ENCODE data around the gene CPA1. TPM values are rescaled to one million over a fixed set of nuclear protein-coding genes. Genes with fewer than 3 reads are reported as not detected.

Gene CPA1
- total and polyA plus RNA-seq, 10 donors, result 0.79 to 8.1 (median 2.2) TPM

DNA sequence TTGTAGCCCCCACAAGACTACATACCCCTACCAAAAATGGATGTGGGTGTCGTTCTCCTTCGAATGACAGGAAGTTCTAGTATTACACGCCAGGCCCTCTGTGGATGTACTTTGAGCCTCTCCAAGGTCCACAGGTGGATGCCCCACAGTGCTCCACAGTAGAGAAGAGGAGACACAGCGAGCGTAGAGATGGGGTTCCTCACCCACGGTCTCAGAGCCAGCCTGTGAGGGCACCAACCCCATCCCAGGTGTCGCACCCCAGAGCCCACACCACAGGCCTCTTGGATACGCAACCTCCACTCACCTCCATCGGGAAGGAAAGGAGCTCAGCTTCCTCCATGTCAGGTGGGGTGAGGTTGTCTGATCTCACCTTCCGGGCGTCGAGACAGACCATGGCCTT lies 33.4 kb upstream of the CPA1 start:
- Histone ChIP-seq H3K9me3 (peaks cover 0 to under 1% (median 0%) of the 10 kb centered on the region in 8 donors), H3K4me1 (peaks cover 0 to 22% (median 15%) of the 10 kb centered on the region in 6 donors), H3K4me3 (no peak overlapping the region), H3K36me3 (no peaks in the 10 kb centered on the region), H3K27ac (no peak overlapping the region), H3K27me3 (replicated peaks in 1 of 7) (no peaks in the 10 kb centered on the region)
- TF ChIP-seq POLR2AphosphoS5 (IDR thresholded peaks at IDR 0.05), result no peak
- TF ChIP-seq, protein P1, sequence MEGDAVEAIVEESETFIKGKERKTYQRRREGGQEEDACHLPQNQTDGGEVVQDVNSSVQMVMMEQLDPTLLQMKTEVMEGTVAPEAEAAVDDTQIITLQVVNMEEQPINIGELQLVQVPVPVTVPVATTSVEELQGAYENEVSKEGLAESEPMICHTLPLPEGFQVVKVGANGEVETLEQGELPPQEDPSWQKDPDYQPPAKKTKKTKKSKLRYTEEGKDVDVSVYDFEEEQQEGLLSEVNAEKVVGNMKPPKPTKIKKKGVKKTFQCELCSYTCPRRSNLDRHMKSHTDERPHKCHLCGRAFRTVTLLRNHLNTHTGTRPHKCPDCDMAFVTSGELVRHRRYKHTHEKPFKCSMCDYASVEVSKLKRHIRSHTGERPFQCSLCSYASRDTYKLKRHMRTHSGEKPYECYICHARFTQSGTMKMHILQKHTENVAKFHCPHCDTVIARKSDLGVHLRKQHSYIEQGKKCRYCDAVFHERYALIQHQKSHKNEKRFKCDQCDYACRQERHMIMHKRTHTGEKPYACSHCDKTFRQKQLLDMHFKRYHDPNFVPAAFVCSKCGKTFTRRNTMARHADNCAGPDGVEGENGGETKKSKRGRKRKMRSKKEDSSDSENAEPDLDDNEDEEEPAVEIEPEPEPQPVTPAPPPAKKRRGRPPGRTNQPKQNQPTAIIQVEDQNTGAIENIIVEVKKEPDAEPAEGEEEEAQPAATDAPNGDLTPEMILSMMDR (IDR thresholded peaks at IDR 0.05 in 8 of 11, conservative IDR thresholded peaks at IDR 0.05 in 3 of 11), result no peak
- TF ChIP-seq POLR2A (IDR thresholded peaks at IDR 0.05), result no peak
- no peak for DNase-seq
- 81 to 93% (median 86%) methylated on average over 8 to 12 of the region's 12 CpGs for WGBS, 5 donors
- intact Hi-C loops (cut with DNase I; ENCODE audit: low total_unique reads), result no loop called here

DNA sequence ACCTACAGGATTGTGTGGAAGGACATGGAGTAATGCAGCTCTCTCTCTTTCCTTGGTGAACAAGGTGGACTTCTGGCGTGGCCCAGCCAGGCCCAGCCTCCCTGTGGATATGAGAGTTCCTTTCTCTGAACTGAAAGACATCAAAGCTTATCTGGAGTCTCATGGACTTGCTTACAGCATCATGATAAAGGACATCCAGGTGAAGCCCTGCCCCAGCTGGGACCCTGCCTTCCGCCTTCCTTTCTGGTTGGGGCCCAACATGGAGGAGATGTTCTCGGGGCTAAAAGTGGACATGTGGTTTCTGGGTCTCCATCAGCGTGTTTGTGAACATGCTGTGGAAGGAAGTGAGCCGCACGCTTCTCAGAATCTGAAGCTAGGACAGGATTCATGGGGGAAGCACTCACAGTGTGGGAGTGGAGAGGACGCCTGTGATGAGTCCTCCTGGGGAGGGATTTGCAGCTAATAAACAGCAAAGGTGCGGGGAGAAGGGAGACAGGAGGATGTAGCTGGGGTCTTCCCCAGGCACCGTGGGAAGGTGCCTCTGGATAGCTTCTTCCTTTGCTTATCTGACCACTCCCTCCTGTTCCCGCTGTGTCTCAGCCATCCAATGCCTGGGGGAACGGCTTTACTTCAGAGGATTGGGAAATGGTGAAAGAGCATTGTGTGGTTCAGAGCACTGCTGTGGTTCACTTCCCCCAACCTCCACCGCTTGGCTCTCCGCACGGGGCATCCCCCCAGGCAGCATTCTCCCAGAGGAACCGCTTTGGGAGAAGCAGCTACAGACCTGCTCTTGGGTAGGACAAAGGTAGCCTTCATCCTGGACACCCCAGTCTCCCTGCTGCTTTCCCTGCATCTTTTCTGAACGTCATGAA lies 30.1 kb upstream of the CPA1 start:
- no peak for DNase-seq
- H3K4me1 ChIP-seq, result peaks cover 5 to 33% (median 19%) of the 10 kb centered on the region in 6 donors
- H3K4me3 ChIP-seq, result no peak overlapping the region
- H3K9me3 ChIP-seq, result no peaks in the 10 kb centered on the region
- no peaks in the 10 kb centered on the region for H3K36me3 ChIP-seq
- TF ChIP-seq POLR2A (IDR thresholded peaks at IDR 0.05) (no peak), POLR2AphosphoS5 (IDR thresholded peaks at IDR 0.05) (no peak)
- TF ChIP-seq, protein P1 (IDR thresholded peaks at IDR 0.05 in 8 of 11, conservative IDR thresholded peaks at IDR 0.05 in 3 of 11), result no peak
- WGBS, 5 donors, result 55 to 73% (median 57%) methylated on average over 16 of the region's 16 CpGs
- no peaks in the 10 kb centered on the region for H3K27me3 ChIP-seq (replicated peaks in 1 of 7)
- H3K27ac ChIP-seq, result peak overlapping the region in 7 of 8 donors; percentile 33 to 74 (median 69)
- intact Hi-C loops (cut with DNase I; ENCODE audit: low total_unique reads), result no loop called here

DNA sequence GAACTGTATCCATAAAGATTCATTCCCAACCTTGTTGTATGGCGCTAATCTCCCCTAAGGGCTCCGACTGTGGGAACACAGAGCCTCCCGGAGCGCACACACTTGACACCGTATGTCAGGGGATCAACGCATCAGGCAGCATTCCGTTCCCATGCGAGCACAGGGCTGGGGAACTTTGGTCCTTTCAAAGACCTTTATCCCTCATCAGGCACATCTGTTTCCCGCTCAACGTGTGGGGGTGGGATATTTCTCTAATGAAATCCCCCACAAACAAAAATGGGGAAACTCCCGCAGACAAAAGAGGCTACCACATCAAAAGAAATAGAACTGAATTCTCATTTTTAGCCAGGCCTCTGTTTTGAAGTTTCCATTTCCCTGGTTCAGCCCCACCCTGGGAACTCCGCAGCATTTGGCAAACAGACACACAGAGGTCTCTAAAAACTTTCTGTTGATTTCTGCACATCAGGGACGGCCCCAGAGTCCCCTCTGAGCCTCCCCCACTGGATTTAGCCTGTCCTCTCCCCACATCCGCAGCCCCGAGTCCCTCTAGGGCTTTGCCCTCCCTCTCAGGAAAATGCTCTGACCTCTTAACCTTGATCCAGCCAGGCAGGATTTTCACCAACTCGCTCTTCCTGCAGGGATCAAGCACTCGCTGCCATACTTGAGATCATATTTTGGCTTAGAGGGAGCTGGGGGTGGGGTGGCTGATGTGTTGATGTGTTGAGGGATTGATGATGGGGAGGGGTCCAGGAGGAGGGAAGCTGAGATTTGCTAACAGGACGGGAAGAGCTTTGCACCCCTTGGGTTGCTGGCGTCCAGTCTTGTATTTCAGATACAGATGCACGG lies 29.1 kb upstream of the CPA1 start:
- TF ChIP-seq POLR2A (IDR thresholded peaks at IDR 0.05) (no peak), POLR2AphosphoS5 (IDR thresholded peaks at IDR 0.05) (peak in 2 of 3 donors; percentile 69 to 71)
- TF ChIP-seq, protein P1 (IDR thresholded peaks at IDR 0.05 in 8 of 11, conservative IDR thresholded peaks at IDR 0.05 in 3 of 11), result no peak
- WGBS, 5 donors, result 39 to 64% (median 60%) methylated on average over 20 of the region's 20 CpGs
- H3K27me3 ChIP-seq (replicated peaks in 1 of 7), result no peaks in the 10 kb centered on the region
- peaks cover 5 to 36% (median 19%) of the 10 kb centered on the region in 6 donors for H3K4me1 ChIP-seq
- intact Hi-C loops (cut with DNase I; ENCODE audit: low total_unique reads), result no loop called here
- H3K36me3 ChIP-seq, result no peaks in the 10 kb centered on the region
- DNase-seq, result peak; percentile 80
- no peak overlapping the region for H3K4me3 ChIP-seq
- H3K27ac ChIP-seq, result peak overlapping the region in 7 of 8 donors; percentile 36 to 74 (median 69)
- no peaks in the 10 kb centered on the region for H3K9me3 ChIP-seq

DNA sequence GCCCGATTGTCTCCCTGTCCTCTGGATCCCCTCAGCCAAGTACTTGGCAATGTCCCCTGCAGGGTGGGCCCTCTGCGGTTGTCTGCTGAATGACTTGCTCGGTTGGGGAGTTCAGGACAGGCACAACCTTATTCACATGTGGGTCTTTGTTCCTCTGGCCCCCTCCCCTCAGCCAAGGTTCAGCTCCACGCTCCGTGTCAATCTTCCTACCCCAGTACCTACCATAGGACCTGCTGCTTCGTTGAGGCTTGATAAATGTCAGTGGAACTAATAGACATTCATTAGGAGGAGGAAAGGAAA lies 28.6 kb upstream of the CPA1 start:
- no peak for TF ChIP-seq POLR2AphosphoS5 (IDR thresholded peaks at IDR 0.05)
- TF ChIP-seq POLR2A (IDR thresholded peaks at IDR 0.05), result no peak
- TF ChIP-seq, protein P1 (IDR thresholded peaks at IDR 0.05 in 8 of 11, conservative IDR thresholded peaks at IDR 0.05 in 3 of 11), result no peak
- intact Hi-C loops (cut with DNase I; ENCODE audit: low total_unique reads), result no loop called here
- Histone ChIP-seq H3K27me3 (replicated peaks in 1 of 7) (no peaks in the 10 kb centered on the region), H3K4me3 (no peak overlapping the region), H3K36me3 (no peaks in the 10 kb centered on the region), H3K4me1 (peaks cover 5 to 41% (median 19%) of the 10 kb centered on the region in 6 donors), H3K27ac (peak overlapping the region in 7 of 8 donors; percentile 36 to 72 (median 67)), H3K9me3 (no peaks in the 10 kb centered on the region)
- WGBS, 5 donors, result 60 to 80% (median 74%) methylated on average over 6 of the region's 6 CpGs
- DNase-seq, result peak; percentile 74
